GM23338 (cell line): ENCODE results near the gene SEMA3C. TPM values are rescaled to one million over a fixed set of nuclear protein-coding genes. Genes with fewer than 3 reads are reported as not detected.

Source experiments
- ATAC-seq: fragments of 200-7000 bp; cut with Tn5 transposase; 3 replicates; pipeline ENCODE4 v1.9.1; 2020
- DNase-seq: peaks from one replicate; pipeline ENCODE4 v3.0.0-alpha.2; 2015; ENCODE audit warnings: low spot score
- H2AFZ ChIP-seq: fragments of 200-600 bp; sonication (generic); 2 replicates; pipeline ENCODE4 v1.8.0; 2016; ENCODE audit warnings: antibody characterized with exemption, mild to moderate bottlenecking, moderate library complexity
- H3F3A ChIP-seq: fragments of 200-600 bp; sonication (generic); replicated peaks from 2 replicates; pipeline ENCODE4 v1.8.0; 2017; ENCODE audit warnings: antibody characterized with exemption, mixed run types, low read depth
- H3K27ac ChIP-seq: fragments of 200-600 bp; sonication (generic); 2 replicates; pipeline ENCODE4 v1.6.1; 2016; ENCODE audit warnings: low read depth
- H3K27me3 ChIP-seq: fragments of 200-600 bp; sonication (generic); 2 replicates; pipeline ENCODE4 v1.8.0; 2016; ENCODE audit warnings: mild to moderate bottlenecking, mixed run types, moderate library complexity; ENCODE audit not compliant: insufficient read depth
- H3K36me3 ChIP-seq: fragments of 200-600 bp; sonication (generic); 2 replicates; pipeline ENCODE4 v1.8.0; 2016; ENCODE audit warnings: mild to moderate bottlenecking; ENCODE audit not compliant: insufficient read depth
- H3K4me1 ChIP-seq: fragments of 200-600 bp; sonication (generic); 2 replicates; pipeline ENCODE4 v1.8.0; 2016; ENCODE audit warnings: mild to moderate bottlenecking, moderate library complexity; ENCODE audit not compliant: insufficient read depth
- H3K4me2 ChIP-seq: fragments of 200-600 bp; sonication (generic); 2 replicates; pipeline ENCODE4 v1.7.1; 2017; ENCODE audit warnings: mixed run types
- H3K4me3 ChIP-seq: fragments of 200-600 bp; sonication (generic); 2 replicates; pipeline ENCODE4 v1.6.1; 2016; ENCODE audit warnings: mixed run types
- H3K79me2 ChIP-seq: fragments of 200-600 bp; sonication (generic); replicated peaks from 2 replicates; pipeline ENCODE4 v1.8.0; 2017; ENCODE audit warnings: mild to moderate bottlenecking; ENCODE audit not compliant: insufficient read depth
- H3K9me2 ChIP-seq: fragments of 200-600 bp; sonication (generic); 2 replicates; pipeline ENCODE4 v1.8.0; 2017; ENCODE audit not compliant: insufficient read depth
- H4K20me1 ChIP-seq: fragments of 200-600 bp; sonication (generic); replicated peaks from 2 replicates; pipeline ENCODE4 v1.8.0; 2017; ENCODE audit warnings: mild to moderate bottlenecking; ENCODE audit not compliant: insufficient read depth
- H3K27ac Mint-ChIP-seq: 2 replicates; pipeline ENCODE4 v1.8.0; 2020; ENCODE audit warnings: inconsistent platforms, mild to moderate bottlenecking, moderate library complexity, mixed read lengths
- H3K27me3 Mint-ChIP-seq: 3 replicates; pipeline ENCODE4 v1.8.0; 2022; ENCODE audit warnings: low read depth, mild to moderate bottlenecking, moderate library complexity, mixed read lengths, inconsistent platforms; ENCODE audit not compliant: insufficient read depth, poor library complexity
- H3K36me3 Mint-ChIP-seq: 3 replicates; pipeline ENCODE4 v1.8.0; 2021; ENCODE audit warnings: low read depth, mild to moderate bottlenecking, inconsistent platforms, moderate library complexity, mixed read lengths
- H3K4me1 Mint-ChIP-seq: 3 replicates; pipeline ENCODE4 v1.8.0; 2020; ENCODE audit warnings: mild to moderate bottlenecking, inconsistent platforms, mixed read lengths
- H3K4me3 Mint-ChIP-seq: 3 replicates; pipeline ENCODE4 v1.8.0; 2021; ENCODE audit warnings: moderate library complexity, mild to moderate bottlenecking, inconsistent platforms, mixed read lengths
- H3K9me3 Mint-ChIP-seq: 3 replicates; pipeline ENCODE4 v1.8.0; 2020; ENCODE audit warnings: moderate library complexity, mild to moderate bottlenecking, inconsistent platforms, mixed read lengths
- CREB1 ChIP-seq: fragments of 250-450 bp; sonication (Bioruptor Pico); IDR thresholded peaks from 2 replicates; pipeline ENCODE4 v1.5.0; 2020; ENCODE audit warnings: low read depth, mild to moderate bottlenecking, moderate library complexity
- ETS1 ChIP-seq: IDR thresholded peaks from 2 replicates; pipeline ENCODE4 v1.6.1; 2016; ENCODE audit warnings: antibody characterized with exemption
- EZH2phosphoT487 ChIP-seq: fragments of 200-600 bp; sonication (generic); IDR thresholded peaks from one replicate; pipeline ENCODE4 v1.8.1; 2018; ENCODE audit warnings: antibody characterized with exemption; ENCODE audit not compliant: unreplicated experiment
- JUNB ChIP-seq: IDR thresholded peaks from one replicate; pipeline ENCODE4 v1.6.1; 2016; ENCODE audit warnings: antibody characterized with exemption; ENCODE audit not compliant: unreplicated experiment
- POLR2AphosphoS5 ChIP-seq: IDR thresholded peaks from 2 replicates; pipeline ENCODE4 v1.6.1; 2016; ENCODE audit warnings: antibody characterized with exemption, low read depth
- REST ChIP-seq: IDR thresholded peaks from one replicate; pipeline ENCODE4 v1.6.1; 2018; ENCODE audit warnings: antibody characterized with exemption; ENCODE audit not compliant: unreplicated experiment
- STAT1 ChIP-seq: IDR thresholded peaks from one replicate; pipeline ENCODE4 v1.6.1; 2016; ENCODE audit warnings: antibody characterized with exemption; ENCODE audit not compliant: unreplicated experiment
- ZNF114 ChIP-seq: fragments of 250-450 bp; sonication (Bioruptor Pico); IDR thresholded peaks from 2 replicates; pipeline ENCODE4 v1.5.0; 2020; ENCODE audit warnings: mild to moderate bottlenecking, moderate library complexity
- ZNF331 ChIP-seq: fragments of 250-450 bp; sonication (Bioruptor Pico); IDR thresholded peaks from 2 replicates; pipeline ENCODE4 v1.5.0; 2020; ENCODE audit warnings: low read depth, mild to moderate bottlenecking, moderate library complexity
- polyA plus RNA-seq: library from polyadenylated mRNA; unstranded; fragments of >200 nt; fragmentation: Nextera tagmentation; extraction: Ambion mirVana; gene quantifications from 2 replicates; pipeline ENCODE4 v1.2.1, GENCODE V29; 2016
- total RNA-seq: library from RNA; depleted of rRNA; stranded (reverse); fragments of >200 nt; shearing (Covaris generic); gene quantifications from 2 replicates; pipeline ENCODE4 v1.2.3, GENCODE V29; 2014
- TF ChIP-seq, protein P1 (sequence below), 2 experiments: fragments of 200-600 bp in 1 of 2; sonication (generic) in 1 of 2; conservative IDR thresholded peaks; 2 replicates each; pipeline versions ENCODE4 v1.5.1 to v1.6.1; 2016 to 2017; ENCODE audit warnings: antibody characterized with exemption in 2 of 2, low read depth in 2 of 2, mild to moderate bottlenecking in 2 of 2, moderate library complexity in 1 of 2

The SEMA3C gene
- total and polyA plus RNA-seq, 2 experiments from 2014 or later = 1.0 to 3.5 TPM

DNA sequence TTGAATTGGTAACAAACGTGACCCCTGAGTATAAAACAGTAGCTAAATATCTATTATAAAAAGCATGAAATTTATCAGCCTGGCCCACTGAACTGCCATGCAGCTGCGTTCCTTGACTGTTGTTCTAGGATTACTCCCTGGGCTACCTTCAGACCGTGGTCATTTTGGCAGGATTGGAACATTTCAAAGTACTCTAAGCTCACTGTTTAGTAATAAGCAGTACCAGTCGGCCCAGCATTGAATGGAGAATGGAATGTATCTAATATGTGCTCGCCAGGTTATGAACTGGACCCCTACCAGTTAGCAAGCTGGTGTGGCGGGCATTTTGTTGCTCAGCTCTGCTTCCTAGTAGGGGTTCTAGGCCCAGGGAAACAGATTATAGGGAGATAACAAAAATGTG lies 112.2 kb downstream of the SEMA3C start:
- Mint-ChIP-seq H3K9me3 (no peaks in the 10 kb centered on the region), H3K36me3 (no peaks in the 10 kb centered on the region; the same call in 2 of the 3 replicates), H3K27me3 (no peaks in the 10 kb centered on the region), H3K27ac (no peak overlapping the region; the same call in 1 of the 2 replicates), H3K4me3 (no peak overlapping the region), H3K4me1 (no peaks in the 10 kb centered on the region)
- DNase-seq = no peak
- ATAC-seq = no peak
- Histone ChIP-seq H3K4me3 (no peak overlapping the region), H3K4me1 (no peaks in the 10 kb centered on the region), H3K79me2 (no peaks in the 10 kb centered on the region), H3K27me3 (no peaks in the 10 kb centered on the region), H3K4me2 (no peak overlapping the region), H3K27ac (no peak overlapping the region), H3K36me3 (no peaks in the 10 kb centered on the region), H3K9me2 (no peaks in the 10 kb centered on the region), H4K20me1 (no peaks in the 10 kb centered on the region; the same call in 1 of the 2 replicates), H2AFZ (no peak overlapping the region), H3F3A (no peaks in the 10 kb centered on the region)
- TF ChIP-seq, protein P1, sequence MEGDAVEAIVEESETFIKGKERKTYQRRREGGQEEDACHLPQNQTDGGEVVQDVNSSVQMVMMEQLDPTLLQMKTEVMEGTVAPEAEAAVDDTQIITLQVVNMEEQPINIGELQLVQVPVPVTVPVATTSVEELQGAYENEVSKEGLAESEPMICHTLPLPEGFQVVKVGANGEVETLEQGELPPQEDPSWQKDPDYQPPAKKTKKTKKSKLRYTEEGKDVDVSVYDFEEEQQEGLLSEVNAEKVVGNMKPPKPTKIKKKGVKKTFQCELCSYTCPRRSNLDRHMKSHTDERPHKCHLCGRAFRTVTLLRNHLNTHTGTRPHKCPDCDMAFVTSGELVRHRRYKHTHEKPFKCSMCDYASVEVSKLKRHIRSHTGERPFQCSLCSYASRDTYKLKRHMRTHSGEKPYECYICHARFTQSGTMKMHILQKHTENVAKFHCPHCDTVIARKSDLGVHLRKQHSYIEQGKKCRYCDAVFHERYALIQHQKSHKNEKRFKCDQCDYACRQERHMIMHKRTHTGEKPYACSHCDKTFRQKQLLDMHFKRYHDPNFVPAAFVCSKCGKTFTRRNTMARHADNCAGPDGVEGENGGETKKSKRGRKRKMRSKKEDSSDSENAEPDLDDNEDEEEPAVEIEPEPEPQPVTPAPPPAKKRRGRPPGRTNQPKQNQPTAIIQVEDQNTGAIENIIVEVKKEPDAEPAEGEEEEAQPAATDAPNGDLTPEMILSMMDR (conservative IDR thresholded peaks at IDR 0.05; ENCODE audit: low read depth in 2 of 2) = no peak

DNA sequence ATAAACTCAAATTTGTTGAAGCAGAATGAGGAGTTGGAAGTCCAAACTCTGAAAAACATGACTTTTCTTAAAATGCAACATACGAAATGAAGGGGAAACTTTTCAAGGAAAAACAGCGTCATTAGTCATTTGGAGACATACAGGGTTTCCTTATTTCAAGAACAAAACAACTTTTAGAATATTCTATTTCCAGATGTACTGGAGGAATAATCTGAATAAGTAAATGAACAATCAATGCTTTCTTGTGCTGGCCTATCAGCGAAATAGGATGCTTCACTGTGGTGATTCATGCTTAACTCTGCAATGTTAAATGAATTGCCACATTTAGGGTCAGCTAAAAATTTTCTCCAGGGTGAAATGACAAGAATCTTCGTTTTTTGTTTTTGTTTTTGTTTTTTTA lies 114.3 kb downstream of the SEMA3C start:
- Mint-ChIP-seq H3K27ac (no peak overlapping the region), H3K4me1 (no peaks in the 10 kb centered on the region), H3K27me3 (no peaks in the 10 kb centered on the region), H3K36me3 (no peaks in the 10 kb centered on the region; the same call in 2 of the 3 replicates), H3K4me3 (no peak overlapping the region), H3K9me3 (no peaks in the 10 kb centered on the region)
- Histone ChIP-seq H3K27ac (no peak overlapping the region), H4K20me1 (no peaks in the 10 kb centered on the region; the same call in 1 of the 2 replicates), H3K36me3 (no peaks in the 10 kb centered on the region), H3K27me3 (no peaks in the 10 kb centered on the region), H3K9me2 (no peaks in the 10 kb centered on the region), H3K4me3 (no peak overlapping the region), H3K79me2 (no peaks in the 10 kb centered on the region), H3K4me2 (no peak overlapping the region), H3F3A (no peaks in the 10 kb centered on the region), H2AFZ (no peak overlapping the region), H3K4me1 (no peaks in the 10 kb centered on the region)
- ATAC-seq = no peak
- DNase-seq = no peak
- TF ChIP-seq, protein P1 (conservative IDR thresholded peaks at IDR 0.05; ENCODE audit: low read depth in 2 of 2) = no peak
- TF ChIP-seq STAT1 = no peak
- TF ChIP-seq ETS1 = no peak
- no peak for TF ChIP-seq POLR2AphosphoS5
- TF ChIP-seq EZH2phosphoT487 = no peak
- TF ChIP-seq REST = no peak
- TF ChIP-seq JUNB = no peak
- TF ChIP-seq ZNF331 (CRISPR knock-in tag) = no peak
- no peak for TF ChIP-seq CREB1
- TF ChIP-seq ZNF114 = no peak
